WTC11 (cell line): ENCODE results near the gene MLC1. TPM values are rescaled to one million over a fixed set of nuclear protein-coding genes. Genes with fewer than 3 reads are reported as not detected.

ENCODE experiments used
- ATAC-seq: fragments of 200-7000 bp; cut with Tn5 transposase; 2 replicates; pipeline ENCODE4 v1.10.0; 2021; ENCODE audit warnings: mild to moderate bottlenecking, moderate library complexity
- CTCF ChIA-PET: fragments of 300-600 bp; sonication (Branson Sonifier 250); formaldehyde crosslinking; loops from one replicate; lab custom pipeline; 2021; ENCODE audit warnings: antibody characterized with exemption; lab: Charles Lee
- POLR2A ChIA-PET: fragments of 350-600 bp; sonication (Branson Sonifier 250); formaldehyde crosslinking; loops from one replicate; lab custom pipeline; 2021; ENCODE audit warnings: antibody characterized with exemption; lab: Charles Lee
- DNase-seq: peaks from one replicate; pipeline ENCODE4 v3.0.0; 2021; ENCODE audit warnings: low spot score
- H3K27ac Mint-ChIP-seq: 2 replicates; pipeline ENCODE4 v1.8.0; 2021; ENCODE audit warnings: mixed read lengths
- H3K27me3 Mint-ChIP-seq: 2 replicates; pipeline ENCODE4 v1.8.0; 2021; ENCODE audit warnings: low read depth, mild to moderate bottlenecking, moderate library complexity, mixed read lengths
- H3K36me3 Mint-ChIP-seq: 2 replicates; pipeline ENCODE4 v1.8.0; 2021; ENCODE audit warnings: mixed read lengths
- H3K4me1 Mint-ChIP-seq: 2 replicates; pipeline ENCODE4 v1.8.0; 2022; ENCODE audit warnings: mixed read lengths
- H3K4me3 Mint-ChIP-seq: 2 replicates; pipeline ENCODE4 v1.8.0; 2021; ENCODE audit warnings: mild to moderate bottlenecking, moderate library complexity, mixed read lengths
- H3K9me3 Mint-ChIP-seq: 2 replicates; pipeline ENCODE4 v1.8.0; 2021; ENCODE audit warnings: mixed read lengths
- E2F4 ChIP-seq: sonication (generic); formaldehyde crosslinking; IDR thresholded peaks from 2 replicates; pipeline ENCODE4 v1.8.1; 2022; ENCODE audit warnings: low read depth, mild to moderate bottlenecking, moderate library complexity, missing genetic modification reagents, borderline replicate concordance
- EMX1 ChIP-seq: fragments of 250-450 bp; sonication (Bioruptor Pico); IDR thresholded peaks from 2 replicates; pipeline ENCODE4 v1.8.0; 2021; ENCODE audit warnings: mild to moderate bottlenecking
- FOXK1 ChIP-seq: sonication (generic); formaldehyde crosslinking; IDR thresholded peaks from 2 replicates; pipeline ENCODE4 v1.8.0; 2022; ENCODE audit warnings: mild to moderate bottlenecking, moderate library complexity, missing genetic modification reagents
- GRHL2 ChIP-seq: fragments of 250-450 bp; sonication (Bioruptor Pico); IDR thresholded peaks from 2 replicates; pipeline ENCODE4 v1.8.0; 2022; ENCODE audit warnings: mild to moderate bottlenecking, moderate library complexity; ENCODE audit not compliant: insufficient replicate concordance, severe bottlenecking
- IRF2 ChIP-seq: sonication (generic); formaldehyde crosslinking; IDR thresholded peaks from 2 replicates; pipeline ENCODE4 v1.8.0; 2022; ENCODE audit warnings: low read depth, missing genetic modification reagents, borderline replicate concordance
- JUN ChIP-seq: sonication (generic); formaldehyde crosslinking; IDR thresholded peaks from 2 replicates; pipeline ENCODE4 v1.8.0; 2023; ENCODE audit warnings: mild to moderate bottlenecking, missing genetic modification reagents
- MLX ChIP-seq: sonication (generic); formaldehyde crosslinking; IDR thresholded peaks from 2 replicates; pipeline ENCODE4 v1.8.1; 2023; ENCODE audit warnings: mild to moderate bottlenecking, missing genetic modification reagents, moderate library complexity
- MYBL2 ChIP-seq: sonication (generic); formaldehyde crosslinking; IDR thresholded peaks from 2 replicates; pipeline ENCODE4 v1.8.1; 2023; ENCODE audit warnings: mild to moderate bottlenecking, moderate library complexity, missing genetic modification reagents
- NFATC4 ChIP-seq: fragments of 250-450 bp; sonication (Bioruptor Pico); IDR thresholded peaks from 2 replicates; pipeline ENCODE4 v1.9.0; 2021; ENCODE audit warnings: mild to moderate bottlenecking
- NFE2L1 ChIP-seq: sonication (generic); formaldehyde crosslinking; IDR thresholded peaks from 2 replicates; pipeline ENCODE4 v1.8.1; 2023; ENCODE audit warnings: missing genetic modification reagents
- NFYB ChIP-seq: sonication (generic); formaldehyde crosslinking; conservative IDR thresholded peaks from 2 replicates; pipeline ENCODE4 v1.8.0; 2022; ENCODE audit warnings: low read depth, missing genetic modification reagents
- TCF7 ChIP-seq: sonication (generic); formaldehyde crosslinking; IDR thresholded peaks from 2 replicates; pipeline ENCODE4 v1.8.0; 2022; ENCODE audit warnings: mild to moderate bottlenecking, low read depth, missing genetic modification reagents, moderate library complexity
- USF1 ChIP-seq: sonication (generic); formaldehyde crosslinking; IDR thresholded peaks from 2 replicates; pipeline ENCODE4 v1.8.0; 2022; ENCODE audit warnings: mild to moderate bottlenecking, missing genetic modification reagents
- ZNF138 ChIP-seq: sonication (generic); formaldehyde crosslinking; conservative IDR thresholded peaks from 2 replicates; pipeline ENCODE4 v1.8.1; 2022; ENCODE audit warnings: mild to moderate bottlenecking, moderate library complexity, missing genetic modification reagents
- ZNF232 ChIP-seq: sonication (generic); formaldehyde crosslinking; IDR thresholded peaks from 2 replicates; pipeline ENCODE4 v1.8.0; 2022; ENCODE audit warnings: mild to moderate bottlenecking, missing genetic modification reagents
- ZNF263 ChIP-seq: sonication (generic); formaldehyde crosslinking; IDR thresholded peaks from 2 replicates; pipeline ENCODE4 v1.8.1; 2022; ENCODE audit warnings: low read depth, mild to moderate bottlenecking, moderate library complexity, missing genetic modification reagents
- ZNF317 ChIP-seq: sonication (generic); formaldehyde crosslinking; IDR thresholded peaks from 2 replicates; pipeline ENCODE4 v1.8.1; 2023; ENCODE audit warnings: low read depth, mild to moderate bottlenecking, moderate library complexity, missing genetic modification reagents, borderline replicate concordance
- total RNA-seq: library from RNA; stranded (reverse); gene quantifications from 3 replicates; pipeline ENCODE4 v1.2.3, GENCODE V29; 2021
- TF ChIP-seq, protein P1 (sequence below): fragments of 250-450 bp; sonication (Bioruptor Pico); IDR thresholded peaks from 2 replicates; pipeline ENCODE4 v1.9.0; 2021; ENCODE audit warnings: mild to moderate bottlenecking, borderline replicate concordance
- TF ChIP-seq, protein P2 (sequence below): sonication (generic); formaldehyde crosslinking; IDR thresholded peaks from 2 replicates; pipeline ENCODE4 v1.8.0; 2022; ENCODE audit warnings: mild to moderate bottlenecking, missing genetic modification reagents
- TF ChIP-seq, protein P3 (sequence below): sonication (generic); formaldehyde crosslinking; conservative IDR thresholded peaks from 2 replicates; pipeline ENCODE4 v1.8.1; 2022; ENCODE audit warnings: mild to moderate bottlenecking, missing genetic modification reagents

The MLC1 gene
- total RNA-seq, 1 experiment from 2014 or later: 0.13 TPM

GRCh38 chr22:50027639-50028537, 57.3 kb downstream of the MLC1 start:
- no peak overlapping the region for H3K4me3 Mint-ChIP-seq
- peaks cover 23% of the 10 kb centered on the region for H3K27me3 Mint-ChIP-seq
- ATAC-seq (no peak), DNase-seq (no peak)
- POLR2A ChIA-PET: interaction anchor here (0.7 kb wide), 1 partner anchor 25 kb away, joined by 4 read pairs; no protein-coding TSS in a partner anchor
- no peak overlapping the region for H3K27ac Mint-ChIP-seq
- H3K36me3 Mint-ChIP-seq: no peaks in the 10 kb centered on the region
- no peaks in the 10 kb centered on the region for H3K9me3 Mint-ChIP-seq
- no peaks in the 10 kb centered on the region for H3K4me1 Mint-ChIP-seq
- CTCF ChIA-PET: interaction anchor here (0.7 kb wide), 1 partner anchor 123 kb away, joined by 3 read pairs; no protein-coding TSS in a partner anchor
- TF ChIP-seq, protein P1, sequence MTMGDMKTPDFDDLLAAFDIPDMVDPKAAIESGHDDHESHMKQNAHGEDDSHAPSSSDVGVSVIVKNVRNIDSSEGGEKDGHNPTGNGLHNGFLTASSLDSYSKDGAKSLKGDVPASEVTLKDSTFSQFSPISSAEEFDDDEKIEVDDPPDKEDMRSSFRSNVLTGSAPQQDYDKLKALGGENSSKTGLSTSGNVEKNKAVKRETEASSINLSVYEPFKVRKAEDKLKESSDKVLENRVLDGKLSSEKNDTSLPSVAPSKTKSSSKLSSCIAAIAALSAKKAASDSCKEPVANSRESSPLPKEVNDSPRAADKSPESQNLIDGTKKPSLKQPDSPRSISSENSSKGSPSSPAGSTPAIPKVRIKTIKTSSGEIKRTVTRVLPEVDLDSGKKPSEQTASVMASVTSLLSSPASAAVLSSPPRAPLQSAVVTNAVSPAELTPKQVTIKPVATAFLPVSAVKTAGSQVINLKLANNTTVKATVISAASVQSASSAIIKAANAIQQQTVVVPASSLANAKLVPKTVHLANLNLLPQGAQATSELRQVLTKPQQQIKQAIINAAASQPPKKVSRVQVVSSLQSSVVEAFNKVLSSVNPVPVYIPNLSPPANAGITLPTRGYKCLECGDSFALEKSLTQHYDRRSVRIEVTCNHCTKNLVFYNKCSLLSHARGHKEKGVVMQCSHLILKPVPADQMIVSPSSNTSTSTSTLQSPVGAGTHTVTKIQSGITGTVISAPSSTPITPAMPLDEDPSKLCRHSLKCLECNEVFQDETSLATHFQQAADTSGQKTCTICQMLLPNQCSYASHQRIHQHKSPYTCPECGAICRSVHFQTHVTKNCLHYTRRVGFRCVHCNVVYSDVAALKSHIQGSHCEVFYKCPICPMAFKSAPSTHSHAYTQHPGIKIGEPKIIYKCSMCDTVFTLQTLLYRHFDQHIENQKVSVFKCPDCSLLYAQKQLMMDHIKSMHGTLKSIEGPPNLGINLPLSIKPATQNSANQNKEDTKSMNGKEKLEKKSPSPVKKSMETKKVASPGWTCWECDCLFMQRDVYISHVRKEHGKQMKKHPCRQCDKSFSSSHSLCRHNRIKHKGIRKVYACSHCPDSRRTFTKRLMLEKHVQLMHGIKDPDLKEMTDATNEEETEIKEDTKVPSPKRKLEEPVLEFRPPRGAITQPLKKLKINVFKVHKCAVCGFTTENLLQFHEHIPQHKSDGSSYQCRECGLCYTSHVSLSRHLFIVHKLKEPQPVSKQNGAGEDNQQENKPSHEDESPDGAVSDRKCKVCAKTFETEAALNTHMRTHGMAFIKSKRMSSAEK (CRISPR knock-in tag): no peak
- TF ChIP-seq IRF2 (no peak), MYBL2 (CRISPR knock-in tag) (no peak), USF1 (CRISPR knock-in tag) (no peak), ZNF263 (CRISPR knock-in tag) (no peak), JUN (CRISPR knock-in tag) (no peak), NFE2L1 (CRISPR knock-in tag) (no peak), GRHL2 (CRISPR knock-in tag) (no peak), ZNF232 (no peak), NFATC4 (CRISPR knock-in tag) (no peak), FOXK1 (CRISPR knock-in tag) (no peak), TCF7 (CRISPR knock-in tag) (no peak), ZNF317 (no peak), NFYB (CRISPR knock-in tag) (no peak), MLX (CRISPR knock-in tag) (no peak), ZNF138 (CRISPR knock-in tag) (no peak), EMX1 (CRISPR knock-in tag) (no peak), E2F4 (no peak)
- TF ChIP-seq, protein P2, sequence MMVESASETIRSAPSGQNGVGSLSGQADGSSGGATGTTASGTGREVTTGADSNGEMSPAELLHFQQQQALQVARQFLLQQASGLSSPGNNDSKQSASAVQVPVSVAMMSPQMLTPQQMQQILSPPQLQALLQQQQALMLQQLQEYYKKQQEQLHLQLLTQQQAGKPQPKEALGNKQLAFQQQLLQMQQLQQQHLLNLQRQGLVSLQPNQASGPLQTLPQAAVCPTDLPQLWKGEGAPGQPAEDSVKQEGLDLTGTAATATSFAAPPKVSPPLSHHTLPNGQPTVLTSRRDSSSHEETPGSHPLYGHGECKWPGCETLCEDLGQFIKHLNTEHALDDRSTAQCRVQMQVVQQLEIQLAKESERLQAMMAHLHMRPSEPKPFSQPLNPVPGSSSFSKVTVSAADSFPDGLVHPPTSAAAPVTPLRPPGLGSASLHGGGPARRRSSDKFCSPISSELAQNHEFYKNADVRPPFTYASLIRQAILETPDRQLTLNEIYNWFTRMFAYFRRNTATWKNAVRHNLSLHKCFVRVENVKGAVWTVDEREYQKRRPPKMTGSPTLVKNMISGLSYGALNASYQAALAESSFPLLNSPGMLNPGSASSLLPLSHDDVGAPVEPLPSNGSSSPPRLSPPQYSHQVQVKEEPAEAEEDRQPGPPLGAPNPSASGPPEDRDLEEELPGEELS (CRISPR knock-in tag): no peak
- TF ChIP-seq, protein P3, sequence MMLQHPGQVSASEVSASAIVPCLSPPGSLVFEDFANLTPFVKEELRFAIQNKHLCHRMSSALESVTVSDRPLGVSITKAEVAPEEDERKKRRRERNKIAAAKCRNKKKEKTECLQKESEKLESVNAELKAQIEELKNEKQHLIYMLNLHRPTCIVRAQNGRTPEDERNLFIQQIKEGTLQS (CRISPR knock-in tag): no peak
